AG04449 (cell line): Measurements from ENCODE around the gene CTNNAL1.

Experiments used
- CTCF ChIA-PET: fragments of 350-600 bp; formaldehyde crosslinking; extraction: SDS; loops from one replicate; lab custom pipeline; 2021; ENCODE audit warnings: antibody characterized with exemption; lab: Yijun Ruan, JAX
- POLR2A ChIA-PET: fragments of 400-600, 350-600 bp; formaldehyde crosslinking; extraction: SDS; loops from one replicate; lab custom pipeline; 2020; ENCODE audit warnings: antibody characterized with exemption, inconsistent platforms; lab: Yijun Ruan, JAX
- DNase-seq: peaks from one replicate; pipeline ENCODE4 v3.0.0-alpha.2; 2010; ENCODE audit warnings: low read depth, low spot score
- H3K4me3 ChIP-seq: 2 replicates; pipeline ENCODE4 v1.5.1; 2011; ENCODE audit warnings: low read depth, mild to moderate bottlenecking, control low read depth, low read length
- CTCF ChIP-seq: IDR thresholded peaks from one replicate; pipeline ENCODE4 v1.5.1; 2011; ENCODE audit warnings: mild to moderate bottlenecking, moderate library complexity, low read length, control low read depth, inconsistent platforms; ENCODE audit not compliant: insufficient read depth; ENCODE audit errors: missing control alignments

Gene CTNNAL1

GRCh38 chr9:109020581-109021511, 7.5 kb upstream of the CTNNAL1 start:
- no peak for DNase-seq
- H3K4me3 ChIP-seq = no peak overlapping the region
- ChIA-PET CTCF (interaction anchor here (0.6 to 1.0 kb wide), 2 partner anchors 10 to 13 kb away, joined by 3 read pairs; no protein-coding TSS in a partner anchor), POLR2A (interaction anchor here (1.0 kb wide), 1 partner anchor 14 kb away, joined by 3 read pairs; no protein-coding TSS in a partner anchor)
- TF ChIP-seq CTCF = no peak

- no peak for TF ChIP-seq CTCF
- H3K4me3 ChIP-seq = no peak overlapping the region
- CTCF ChIA-PET = no interaction called here
- POLR2A ChIA-PET = no interaction called here
- no peak for DNase-seq
These were observed 6.8 kb upstream of the CTNNAL1 start for GRCh38 chr9:109020113-109020512.

DNA sequence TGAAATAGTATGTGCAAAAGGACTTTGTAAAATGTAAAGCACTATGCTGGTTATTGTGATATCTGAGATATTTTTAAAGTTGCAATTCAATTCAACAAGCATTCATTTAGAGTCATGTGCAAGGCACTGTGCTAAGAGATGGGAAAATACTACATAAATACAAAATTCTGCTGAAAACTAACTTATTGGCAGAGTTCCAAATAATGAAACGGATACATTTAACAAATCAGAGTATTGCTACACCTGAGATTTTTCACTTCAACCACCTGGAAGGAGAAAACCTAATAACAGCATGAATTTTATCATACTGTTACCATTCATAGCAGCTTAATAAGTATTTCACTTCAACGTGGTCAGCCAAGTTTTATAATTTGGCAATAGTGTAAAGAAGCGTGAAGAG, 6.1 kb upstream of the CTNNAL1 start:
- POLR2A ChIA-PET = interaction anchor here (0.5 kb wide), 1 partner anchor 101 kb away, joined by 3 read pairs; no protein-coding TSS in a partner anchor
- DNase-seq = no peak
- TF ChIP-seq CTCF = no peak
- no peak overlapping the region for H3K4me3 ChIP-seq
- CTCF ChIA-PET = no interaction called here

DNA sequence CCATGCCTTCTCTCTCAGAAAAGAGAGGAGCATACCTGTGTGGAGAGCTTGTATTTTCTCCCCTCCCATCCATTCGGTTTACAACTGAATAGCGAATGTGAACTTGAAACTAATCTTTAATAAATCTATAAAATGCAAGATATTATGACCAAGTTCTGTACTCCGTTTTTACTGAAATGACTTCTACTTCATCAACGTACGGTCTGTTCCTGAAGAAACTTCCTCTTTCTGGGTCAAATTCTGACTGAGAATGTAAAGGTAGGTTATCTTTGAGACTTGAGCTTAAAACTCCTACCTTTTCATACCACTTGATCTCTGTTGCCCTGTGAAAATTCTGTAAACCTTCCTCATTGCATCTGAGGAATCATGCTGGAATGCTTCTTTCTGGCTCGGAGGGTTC, 4.2 kb upstream of the CTNNAL1 start:
- no peak overlapping the region for H3K4me3 ChIP-seq
- ChIA-PET POLR2A (no interaction called here), CTCF (interaction anchor here (0.8 to 1.2 kb wide), 2 partner anchors 8 to 17 kb away, joined by 3 read pairs; no protein-coding TSS in a partner anchor)
- TF ChIP-seq CTCF = no peak
- DNase-seq = no peak

- ChIA-PET POLR2A (no interaction called here), CTCF (interaction anchor here (0.8 to 1.2 kb wide), 2 partner anchors 9 to 17 kb away, joined by 3 read pairs; no protein-coding TSS in a partner anchor)
- no peak for TF ChIP-seq CTCF
- H3K4me3 ChIP-seq = no peak overlapping the region
- no peak for DNase-seq
These were observed 3.8 kb upstream of the CTNNAL1 start for GRCh38 chr9:109017061-109017460.

DNA sequence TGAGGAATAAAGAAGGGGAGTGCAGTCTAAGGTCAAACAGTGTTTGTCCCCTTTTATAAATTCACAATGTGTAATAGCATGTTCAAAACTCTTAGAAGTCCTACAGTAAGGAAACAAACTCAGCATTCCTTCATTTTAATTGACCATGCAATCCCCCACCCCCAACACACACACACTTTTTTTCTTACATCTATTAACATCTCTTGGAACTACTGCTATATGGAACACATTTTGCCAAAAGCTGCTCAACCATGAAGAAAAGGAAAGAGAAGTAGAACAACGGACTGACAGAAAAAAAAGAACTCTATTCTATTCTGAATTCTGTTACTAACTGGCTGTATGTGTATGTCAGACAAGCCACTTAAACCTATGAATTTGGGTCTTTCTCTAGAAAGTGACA, 2.8 kb upstream of the CTNNAL1 start:
- no peak for DNase-seq
- H3K4me3 ChIP-seq = no peak overlapping the region
- ChIA-PET CTCF (no interaction called here), POLR2A (no interaction called here)
- no peak for TF ChIP-seq CTCF
